Psoas muscle (tissue), 8 donors: Measurements from ENCODE around the gene IP6K1. TPM values are rescaled to one million over a fixed set of nuclear protein-coding genes. Genes with fewer than 3 reads are reported as not detected.
A peak's percentile ranks its signal among the peaks of the same experiment; 100 is the strongest.
"Not testable (repeated sequence)": the region's sequence is repeated elsewhere in the genome, so short reads cannot be mapped to it uniquely, and the experiment has no call there.

Experiments
- ATAC-seq, 4 donors: fragments of 200-7000 bp; cut with Tn5 transposase; one replicate each; pipeline ENCODE4 v1.9.1; 2020; ENCODE audit warnings: moderate library complexity in 3 of 4, mild to moderate bottlenecking in 2 of 4
- DNase-seq, 2 donors: peaks; one replicate each; pipeline ENCODE4 v3.0.0-alpha.2; 2020
- H3K27ac ChIP-seq: fragments of 200-600 bp; one replicate; pipeline ENCODE4 v1.8.0; 2022
- H3K27me3 ChIP-seq, 3 donors: fragments of 200-600 bp in 1 of 3; one replicate each; pipeline versions ENCODE4 v1.6.1 to v1.8.0; 2013 to 2022; ENCODE audit warnings: low read length in 2 of 3, mild to moderate bottlenecking in 2 of 3, moderate library complexity in 1 of 3; ENCODE audit not compliant: insufficient read depth in 3 of 3
- H3K36me3 ChIP-seq, 2 donors: fragments of 200-600 bp in 1 of 2; one replicate each; pipeline versions ENCODE4 v1.6.1 to v1.8.0; 2013 to 2022; ENCODE audit warnings: low read depth in 1 of 2, mild to moderate bottlenecking in 1 of 2, moderate library complexity in 1 of 2; ENCODE audit not compliant: insufficient read depth in 1 of 2
- H3K4me1 ChIP-seq: fragments of 200-600 bp; one replicate; pipeline ENCODE4 v1.8.0; 2022
- H3K4me3 ChIP-seq: fragments of 200-600 bp; one replicate; pipeline ENCODE4 v1.8.0; 2022; ENCODE audit warnings: mild to moderate bottlenecking
- H3K9me3 ChIP-seq: fragments of 200-600 bp; one replicate; pipeline ENCODE4 v1.8.0; 2022
- CTCF ChIP-seq: fragments of 200-600 bp; IDR thresholded peaks from one replicate; pipeline ENCODE4 v1.8.0; 2022; ENCODE audit warnings: antibody characterized with exemption
- WGBS, 3 donors: extraction: QIAGEN DNeasy Blood & Tissue Kit; methylation state at CpG; one replicate each; pipeline versions ENCODE4 v1.1.6 to v1.1.7; 2013; 5-methylcytosine and 5-hydroxymethylcytosine counted together
- intact Hi-C, 2 donors: fragments of 100-400 bp; cut with DNase I; formaldehyde crosslinking; loops; one replicate each; pipeline versions ENCODE4 v1.11.0 to v1.14.2; 2022
- long read RNA-seq, 2 donors: library from polyadenylated mRNA; unstranded; transcript quantifications; one replicate each; pipeline ENCODE4 v2.0.0, GENCODE V29; 2021
- polyA plus RNA-seq, 3 donors: library from polyadenylated mRNA; stranded (reverse); fragments of 200-250 nt; gene quantifications; one replicate each; pipeline ENCODE4 v1.2.3, GENCODE V29; 2013
- total RNA-seq, 4 donors: library from RNA; stranded (reverse); fragmentation: NEBNext Ultra II Directional in 2 of 4; extraction: Animal tissue kit (Norgen Biotek cat#: 25700) in 2 of 4; gene quantifications; one replicate each; pipeline versions ENCODE4 v1.2.1 to v1.2.4, GENCODE V29; 2021 to 2023
- donor health status: healthy with polysubstance abuse.
- donor health status: DM: no; HTN: no; CAD: no; lungs with moderate emphysema.
- donor health status: Bipolar disorder and iron deficiency.
- donor health status: healthy.
- donor health status: DM: yes; HTN: yes; CAD: no.
- donor health status: DM: no; HTN: no; CAD: no.
- donor health status: DM: no; HTN: no; CAD: no.
- donor health status: DM: yes; HTN: yes; CAD: no.

Gene IP6K1
- total RNA-seq = 10 to 100 TPM; 11.6 to 16.1 (median 13.1) TPM
- 10 to 100 TPM in 1 of 3 donors, 1 to 10 TPM in 2; 9.1 to 15.5 (median 9.5) TPM for polyA plus RNA-seq
- long read RNA-seq, donor 1, full-length matches to known transcripts = 3 of 11 reads
- long read RNA-seq, donor 1, partial matches to known transcripts = 3 of 11 reads
- long read RNA-seq, donor 1, other reads (novel, unspliced or antisense) = 5 of 11 reads
- long read RNA-seq, donor 2, full-length matches to known transcripts = 5 of 16 reads
- long read RNA-seq, donor 2, partial matches to known transcripts = 2 of 16 reads
- long read RNA-seq, donor 2, other reads (novel, unspliced or antisense) = 9 of 16 reads

DNA sequence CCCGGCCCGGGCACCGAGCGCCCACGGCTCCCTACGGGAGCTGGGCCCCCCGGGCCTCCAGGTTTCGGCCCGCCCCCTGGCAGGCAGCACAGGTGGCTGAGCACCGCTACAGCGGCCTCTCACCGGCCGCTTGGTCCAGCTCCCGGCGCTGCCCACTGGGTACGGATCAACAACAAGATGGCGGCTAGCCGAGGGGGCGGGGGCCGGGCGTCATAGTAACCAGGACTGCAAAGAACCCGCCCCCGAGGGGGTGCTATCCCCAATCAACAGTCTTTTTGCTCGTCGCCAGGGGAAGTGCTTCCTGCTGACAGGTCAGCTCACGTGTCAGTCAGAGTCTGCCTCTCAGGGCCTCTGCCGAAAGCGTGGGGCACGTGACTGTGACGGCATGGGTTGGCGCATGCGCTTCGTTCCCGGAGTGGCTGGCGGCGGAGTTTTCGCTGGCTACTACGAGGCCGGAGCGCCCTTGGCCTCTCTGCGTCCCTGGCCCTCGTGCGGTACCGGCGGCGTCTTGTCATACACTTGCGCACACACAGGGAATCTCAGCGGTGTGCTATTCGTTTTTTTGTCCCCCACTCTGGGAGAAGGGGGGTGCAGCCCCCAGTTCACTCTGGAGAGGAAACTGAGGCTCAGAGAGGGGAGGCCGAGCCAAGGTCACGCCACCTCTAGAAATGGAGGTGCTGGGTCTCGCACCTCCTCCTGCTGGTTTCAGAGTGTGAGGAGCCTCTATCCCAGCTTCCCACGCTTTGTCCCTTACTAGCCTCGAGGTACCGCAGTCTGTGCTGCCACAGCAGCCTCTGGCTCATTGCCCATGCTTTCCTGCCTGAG is at the start of gene IP6K1:
Gene IP6K1, minus strand, starts transcription at position 186 of the 825 bp plus-strand sequence. CDS start 38,502 bp downstream, outside the sequence.
- Histone ChIP-seq H3K27ac (peak within 1 kb of the TSS; percentile 96), H3K27me3 (no peaks in the 10 kb centered on the region), H3K9me3 (no peaks in the 10 kb centered on the region), H3K4me1 (peaks cover 19% of the 10 kb centered on the region), H3K36me3 (peaks cover 0 to 28% of the 10 kb centered on the region in 2 donors), H3K4me3 (peak within 1 kb of the TSS; percentile 96)
- peak; percentile 100 for DNase-seq
- TF ChIP-seq CTCF = no peak
- 4 to 5% (median 4%) methylated on average over 41 to 55 of the region's 55 CpGs for WGBS, 3 donors
- intact Hi-C loops = no loop called here
- peak; percentile 99 to 100 (median 100) for ATAC-seq

DNA sequence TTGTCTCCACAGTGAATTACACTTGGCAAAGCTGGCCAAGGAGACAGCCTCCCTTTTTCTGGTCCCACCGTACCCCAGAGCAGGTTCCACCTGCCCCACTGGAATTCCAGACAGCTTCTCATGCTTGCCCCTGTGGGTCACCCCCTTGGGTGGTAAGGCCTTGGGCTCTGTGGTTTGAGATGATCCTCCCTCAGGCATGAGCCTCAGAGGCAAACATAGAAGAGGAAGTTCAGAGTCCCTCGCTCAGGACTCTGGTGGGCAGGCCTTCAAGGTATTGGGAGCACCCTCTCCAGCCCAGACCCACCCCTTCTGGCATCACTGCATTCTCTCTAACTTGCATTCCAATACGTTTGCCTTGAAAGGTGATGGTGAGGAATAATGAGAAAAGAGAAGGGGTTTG is 45.0 kb upstream of the IP6K1 start:
- H3K4me3 ChIP-seq = no peak overlapping the region
- H3K36me3 ChIP-seq = no peaks in the 10 kb centered on the region
- no peaks in the 10 kb centered on the region for H3K4me1 ChIP-seq
- ATAC-seq (no peak), DNase-seq (no peak)
- no peaks in the 10 kb centered on the region for H3K9me3 ChIP-seq
- H3K27ac ChIP-seq = no peak overlapping the region
- WGBS, 3 donors = 77 to 91% (median 85%) methylated on average over 3 of the region's 3 CpGs
- intact Hi-C loops = no loop called here
- H3K27me3 ChIP-seq = no peaks in the 10 kb centered on the region
- no peak for TF ChIP-seq CTCF

GRCh38 chr3:49826016-49826415 is 39.7 kb upstream of the IP6K1 start:
- ATAC-seq (no peak), DNase-seq (no peak)
- Histone ChIP-seq H3K9me3 (no peaks in the 10 kb centered on the region), H3K27ac (no peak overlapping the region), H3K36me3 (no peaks in the 10 kb centered on the region), H3K4me1 (no peaks in the 10 kb centered on the region), H3K27me3 (no peaks in the 10 kb centered on the region), H3K4me3 (no peak overlapping the region)
- TF ChIP-seq CTCF = no peak
- 70 to 88% (median 85%) methylated on average over 6 of the region's 6 CpGs for WGBS, 3 donors
- intact Hi-C loops = no loop called here

GRCh38 chr3:49823131-49823530 is 36.8 kb upstream of the IP6K1 start:
- DNase-seq, H3K4me1 ChIP-seq, intact Hi-C loops, H3K27ac ChIP-seq, H3K9me3 ChIP-seq, H3K27me3 ChIP-seq, H3K36me3 ChIP-seq, H3K4me3 ChIP-seq, ATAC-seq: not testable (repeated sequence)
- 78 to 93% (median 91%) methylated on average over 3 of the region's 3 CpGs for WGBS, 3 donors

GRCh38 chr3:49813497-49814174 is 27.3 kb upstream of the IP6K1 start, which contains the start of gene UBA7:
Gene UBA7 (minus strand): TSS chr3:49813953. CDS start chr3:49813787, 166 bp downstream.
- peak; percentile 43 to 65 for DNase-seq
- H3K4me3 ChIP-seq = peak within 1 kb of the TSS; percentile 67
- H3K27me3 ChIP-seq = no peaks in the 10 kb centered on the region
- H3K36me3 ChIP-seq = peaks cover 0 to 5% of the 10 kb centered on the region in 2 donors
- peak within 1 kb of the TSS; percentile 60 for H3K27ac ChIP-seq
- TF ChIP-seq CTCF = no peak
- ATAC-seq = peak; percentile 65 to 79 (median 69)
- no peaks in the 10 kb centered on the region for H3K9me3 ChIP-seq
- intact Hi-C loops = no loop called here
- H3K4me1 ChIP-seq = peaks cover 12% of the 10 kb centered on the region
- WGBS, 3 donors = 12 to 25% (median 14%) methylated on average over 9 of the region's 9 CpGs
